PFSK-1 (cell line): ENCODE data around the gene PLS3.

Source experiments
- FOXP2 ChIP-seq: optimal IDR thresholded peaks from 2 replicates; pipeline ENCODE3; 2011; ENCODE audit warnings: borderline replicate concordance, control low read depth, inconsistent platforms; ENCODE audit not compliant: insufficient read depth; ENCODE audit errors: extremely low read length, extremely low read depth
- POLR2AphosphoS5 ChIP-seq: IDR thresholded peaks from 2 replicates; pipeline ENCODE4 v1.6.1; 2012; ENCODE audit warnings: low read depth, mild to moderate bottlenecking, control low read depth, low read length, moderate library complexity
- SIN3A ChIP-seq: IDR thresholded peaks from 2 replicates; pipeline ENCODE4 v1.6.1; 2012; ENCODE audit warnings: mild to moderate bottlenecking, low read length, moderate library complexity, borderline replicate concordance; ENCODE audit not compliant: insufficient read depth
- TAF1 ChIP-seq: IDR thresholded peaks from 2 replicates; pipeline ENCODE4 v1.6.1; 2012; ENCODE audit warnings: low read length, control low read depth, borderline replicate concordance; ENCODE audit not compliant: insufficient read depth
- TF ChIP-seq, protein P1 (sequence below), 2 experiments: IDR thresholded peaks; 2 replicates each; pipeline versions ENCODE4 v1.6.1 to v1.8.0; 2011 to 2012; ENCODE audit warnings: low read depth in 2 of 2, low read length in 2 of 2, control low read depth in 1 of 2, inconsistent platforms in 1 of 2, mild to moderate bottlenecking in 1 of 2, moderate library complexity in 1 of 2; ENCODE audit not compliant: insufficient read depth in 1 of 2

PLS3 gene

GRCh38 chrX:115694028-115694427, 133.1 kb downstream of the PLS3 start:
- TF ChIP-seq TAF1 (no peak), SIN3A (no peak), FOXP2 (no peak), POLR2AphosphoS5 (no peak)
- TF ChIP-seq, protein P1, sequence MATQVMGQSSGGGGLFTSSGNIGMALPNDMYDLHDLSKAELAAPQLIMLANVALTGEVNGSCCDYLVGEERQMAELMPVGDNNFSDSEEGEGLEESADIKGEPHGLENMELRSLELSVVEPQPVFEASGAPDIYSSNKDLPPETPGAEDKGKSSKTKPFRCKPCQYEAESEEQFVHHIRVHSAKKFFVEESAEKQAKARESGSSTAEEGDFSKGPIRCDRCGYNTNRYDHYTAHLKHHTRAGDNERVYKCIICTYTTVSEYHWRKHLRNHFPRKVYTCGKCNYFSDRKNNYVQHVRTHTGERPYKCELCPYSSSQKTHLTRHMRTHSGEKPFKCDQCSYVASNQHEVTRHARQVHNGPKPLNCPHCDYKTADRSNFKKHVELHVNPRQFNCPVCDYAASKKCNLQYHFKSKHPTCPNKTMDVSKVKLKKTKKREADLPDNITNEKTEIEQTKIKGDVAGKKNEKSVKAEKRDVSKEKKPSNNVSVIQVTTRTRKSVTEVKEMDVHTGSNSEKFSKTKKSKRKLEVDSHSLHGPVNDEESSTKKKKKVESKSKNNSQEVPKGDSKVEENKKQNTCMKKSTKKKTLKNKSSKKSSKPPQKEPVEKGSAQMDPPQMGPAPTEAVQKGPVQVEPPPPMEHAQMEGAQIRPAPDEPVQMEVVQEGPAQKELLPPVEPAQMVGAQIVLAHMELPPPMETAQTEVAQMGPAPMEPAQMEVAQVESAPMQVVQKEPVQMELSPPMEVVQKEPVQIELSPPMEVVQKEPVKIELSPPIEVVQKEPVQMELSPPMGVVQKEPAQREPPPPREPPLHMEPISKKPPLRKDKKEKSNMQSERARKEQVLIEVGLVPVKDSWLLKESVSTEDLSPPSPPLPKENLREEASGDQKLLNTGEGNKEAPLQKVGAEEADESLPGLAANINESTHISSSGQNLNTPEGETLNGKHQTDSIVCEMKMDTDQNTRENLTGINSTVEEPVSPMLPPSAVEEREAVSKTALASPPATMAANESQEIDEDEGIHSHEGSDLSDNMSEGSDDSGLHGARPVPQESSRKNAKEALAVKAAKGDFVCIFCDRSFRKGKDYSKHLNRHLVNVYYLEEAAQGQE (IDR thresholded peaks at IDR 0.05; ENCODE audit: insufficient read depth in 1 of 2, low read depth in 2 of 2, low read length in 2 of 2), result no peak

DNA sequence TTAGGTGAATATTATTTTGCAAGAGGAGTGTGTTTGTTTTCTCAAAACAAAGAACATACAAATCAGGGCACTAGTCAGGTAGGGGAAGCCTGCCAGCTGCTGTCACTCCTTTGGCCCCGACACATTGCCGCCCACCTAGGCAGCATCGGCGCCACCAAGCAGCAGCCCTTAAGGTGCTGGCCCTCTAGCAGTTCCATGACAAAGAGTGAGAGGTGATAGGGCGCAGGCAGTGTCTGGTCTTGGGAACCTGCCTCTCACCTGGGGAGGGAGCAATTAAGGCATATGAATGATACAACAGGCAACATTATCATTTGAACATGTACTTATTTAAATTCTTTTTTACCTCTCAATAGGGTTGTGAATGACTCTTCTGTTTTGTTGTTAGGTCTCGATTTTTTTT, 135.1 kb downstream of the PLS3 start:
- TF ChIP-seq, protein P1 (IDR thresholded peaks at IDR 0.05; ENCODE audit: insufficient read depth in 1 of 2, low read depth in 2 of 2, low read length in 2 of 2), result no peak
- TF ChIP-seq TAF1 (no peak), POLR2AphosphoS5 (no peak), FOXP2 (no peak), SIN3A (no peak)

DNA sequence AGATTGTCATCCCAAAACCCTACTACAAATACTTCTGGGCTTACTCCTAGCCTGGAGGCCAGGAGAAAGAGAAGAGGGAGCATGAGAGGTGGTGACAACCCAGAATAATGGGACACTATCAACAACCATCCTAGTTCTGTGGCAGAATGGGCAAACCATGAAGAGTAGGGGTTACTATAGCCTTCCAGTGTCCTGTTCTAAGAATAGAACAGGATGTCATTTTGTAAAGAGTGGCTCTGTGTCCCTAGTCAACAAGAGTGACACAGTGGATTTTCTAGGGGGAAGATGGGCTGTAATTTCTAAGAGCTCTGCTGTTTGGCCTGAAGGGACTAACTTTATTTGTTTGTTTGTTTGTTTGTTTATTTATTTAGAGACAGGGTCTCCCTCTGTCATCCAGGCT, 136.0 kb downstream of the PLS3 start:
- TF ChIP-seq FOXP2, result no peak
- no peak for TF ChIP-seq SIN3A
- TF ChIP-seq, protein P1 (IDR thresholded peaks at IDR 0.05; ENCODE audit: insufficient read depth in 1 of 2, low read depth in 2 of 2, low read length in 2 of 2), result no peak
- no peak for TF ChIP-seq TAF1
- no peak for TF ChIP-seq POLR2AphosphoS5

- TF ChIP-seq, protein P1 (IDR thresholded peaks at IDR 0.05; ENCODE audit: insufficient read depth in 1 of 2, low read depth in 2 of 2, low read length in 2 of 2), result no peak
Observed at GRCh38 chrX:115697806-115698205, 136.8 kb downstream of the PLS3 start.
